Choroid plexus epithelial cell (primary cell): ENCODE data around the gene SSBP2.

Source experiments
- DNase-seq: peaks from one replicate; pipeline ENCODE4 v3.0.0-alpha.2; 2010; ENCODE audit warnings: low read depth
- H3K4me3 ChIP-seq: 2 replicates; pipeline ENCODE4 v1.5.1; 2011; ENCODE audit warnings: low read depth, mild to moderate bottlenecking, control low read depth, low read length, moderate library complexity
- CTCF ChIP-seq: conservative IDR thresholded peaks from 2 replicates; pipeline ENCODE4 v1.5.1; 2011; ENCODE audit warnings: low read depth, mild to moderate bottlenecking, control low read depth, inconsistent platforms, low read length, moderate library complexity

SSBP2 gene

DNA sequence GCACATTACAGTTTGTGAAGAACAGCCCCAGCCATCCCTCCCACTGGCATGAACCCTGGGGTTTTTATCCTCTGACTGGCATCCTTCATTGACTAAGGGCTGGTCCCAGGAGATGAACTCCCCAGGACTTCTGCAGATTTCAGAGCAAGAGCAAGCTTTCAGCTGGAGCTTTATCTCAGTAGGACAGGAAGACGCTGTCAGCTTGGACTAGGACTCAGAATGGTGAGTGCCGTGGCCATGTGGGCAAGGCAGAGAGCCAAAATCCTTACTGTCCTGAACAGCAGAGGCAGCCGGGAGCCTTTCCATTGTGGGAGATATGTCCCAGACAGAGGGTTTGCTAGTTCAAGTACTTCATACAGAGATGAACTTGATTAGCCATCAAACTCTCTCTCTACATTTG, 353.7 kb downstream of the SSBP2 start:
- H3K4me3 ChIP-seq = no peak overlapping the region
- no peak for TF ChIP-seq CTCF
- DNase-seq = peak; percentile 56

- no peak for DNase-seq
- TF ChIP-seq CTCF = no peak
- H3K4me3 ChIP-seq = no peak overlapping the region
Observed at GRCh38 chr5:81395262-81395661, 355.6 kb downstream of the SSBP2 start.

DNA sequence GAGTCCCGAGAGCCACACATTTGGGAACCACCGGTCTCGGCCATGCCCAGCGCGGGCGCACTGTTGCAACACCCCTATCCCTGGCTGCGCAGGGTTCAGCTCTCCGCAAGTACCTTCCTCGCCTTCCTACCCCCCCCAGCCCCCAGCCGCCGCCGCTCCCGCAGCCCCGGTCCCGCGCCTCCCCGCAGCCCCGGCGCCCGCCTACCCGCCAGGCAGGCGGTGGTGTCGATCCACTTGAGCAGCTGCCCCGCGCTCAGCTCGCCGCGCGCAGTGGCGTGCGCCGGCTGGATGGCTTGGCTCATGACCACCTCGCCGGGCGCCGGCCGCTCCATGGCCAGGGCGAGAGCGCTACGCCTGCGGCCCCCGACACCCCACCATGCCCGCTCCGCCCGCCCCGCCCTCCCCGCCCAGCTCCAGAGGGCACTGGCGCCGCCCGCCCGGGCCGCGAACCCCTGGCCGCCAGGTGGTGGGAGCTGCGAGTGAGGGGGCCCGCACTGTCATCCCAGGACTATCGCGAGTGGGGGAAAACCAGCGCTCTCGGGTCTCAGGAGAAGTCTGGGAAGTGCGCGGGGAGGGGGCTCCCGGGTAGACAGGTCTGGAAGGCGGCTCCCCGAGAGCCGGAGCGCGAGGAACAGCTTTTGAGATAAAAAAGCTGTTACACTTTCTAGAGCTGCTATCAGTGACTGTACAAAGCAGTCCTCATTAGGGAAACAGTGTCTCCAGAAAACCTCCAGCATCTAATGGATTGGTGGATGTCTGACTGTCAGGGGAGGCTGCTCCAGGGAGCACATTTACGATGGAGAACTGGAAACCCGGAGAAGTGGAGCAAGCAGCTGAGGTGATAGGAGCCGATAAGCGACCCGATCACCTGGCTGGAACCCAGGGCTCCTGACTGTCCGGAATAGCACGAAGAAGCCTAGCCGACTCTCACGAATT, 356.8 kb downstream of the SSBP2 start, which contains the start of gene ACOT12:
ACOT12 (minus strand) TSS at position 352 of the 936 bp plus-strand sequence; CDS start at position 332, 20 bp downstream.
- TF ChIP-seq CTCF = no peak
- peak; percentile 30 for DNase-seq
- H3K4me3 ChIP-seq = peak within 1 kb of the TSS; percentile 49

GRCh38 chr5:81393430-81393782, 357.5 kb downstream of the SSBP2 start:
- TF ChIP-seq CTCF = no peak
- H3K4me3 ChIP-seq = peak overlapping the region; percentile 49
- DNase-seq = no peak

GRCh38 chr5:81389025-81389424, 361.9 kb downstream of the SSBP2 start:
- no peak overlapping the region for H3K4me3 ChIP-seq
- no peak for TF ChIP-seq CTCF
- no peak for DNase-seq

DNA sequence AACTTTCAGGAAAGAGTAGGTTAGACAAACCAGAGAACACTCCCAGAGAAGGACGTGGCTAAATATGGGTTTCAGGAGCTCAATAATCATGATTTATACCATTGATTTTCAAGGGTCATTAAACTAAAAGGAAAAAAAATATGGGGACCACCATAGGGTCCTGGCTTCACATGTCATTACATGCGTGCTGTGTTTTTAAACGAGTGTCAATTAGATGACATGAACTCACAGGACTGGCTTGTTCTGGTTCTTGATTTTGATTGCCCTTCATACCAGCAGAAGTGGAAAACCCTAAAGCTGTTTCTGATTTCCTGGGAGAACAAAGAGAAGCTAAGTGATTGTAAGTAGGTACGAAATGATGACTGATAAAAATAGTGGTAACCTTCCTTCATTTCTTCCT, 362.7 kb downstream of the SSBP2 start:
- no peak for DNase-seq
- TF ChIP-seq CTCF = no peak
- H3K4me3 ChIP-seq = no peak overlapping the region

DNA sequence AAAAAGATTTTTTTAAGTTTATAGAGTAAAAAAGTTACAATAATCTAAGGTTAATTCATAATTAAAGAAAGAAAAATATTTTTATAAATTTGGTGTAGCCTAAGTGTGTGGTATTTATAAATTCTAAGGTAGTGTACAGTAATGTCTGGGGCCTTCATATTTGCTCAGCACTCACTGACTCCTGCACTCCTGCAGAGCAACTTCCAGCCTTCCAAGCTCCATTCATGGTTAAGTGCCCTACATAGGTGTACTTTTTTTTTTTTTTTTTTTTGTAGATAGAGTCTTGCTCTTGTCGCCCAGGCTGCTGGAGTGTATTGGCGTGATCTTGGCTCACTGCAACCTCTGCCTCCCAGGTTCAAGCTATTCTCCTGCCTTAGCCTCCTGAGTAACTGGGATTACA, 367.0 kb downstream of the SSBP2 start:
- DNase-seq = no peak
- no peak overlapping the region for H3K4me3 ChIP-seq
- TF ChIP-seq CTCF = no peak
